C4-2B (cell line): Measurements from ENCODE around the gene DRICH1.
"Not testable (repeated sequence)": the region's sequence is repeated elsewhere in the genome, so short reads cannot be mapped to it uniquely, and the experiment has no call there.

Experiments used
- CTCF ChIP-seq: fragments of 450-650 bp; conservative IDR thresholded peaks from 2 replicates; pipeline ENCODE4 v1.5.1; 2017; ENCODE audit warnings: mild to moderate bottlenecking
- ZFX ChIP-seq: fragments of 450-650 bp; IDR thresholded peaks from 2 replicates; pipeline ENCODE4 v1.6.1; 2017

DNA sequence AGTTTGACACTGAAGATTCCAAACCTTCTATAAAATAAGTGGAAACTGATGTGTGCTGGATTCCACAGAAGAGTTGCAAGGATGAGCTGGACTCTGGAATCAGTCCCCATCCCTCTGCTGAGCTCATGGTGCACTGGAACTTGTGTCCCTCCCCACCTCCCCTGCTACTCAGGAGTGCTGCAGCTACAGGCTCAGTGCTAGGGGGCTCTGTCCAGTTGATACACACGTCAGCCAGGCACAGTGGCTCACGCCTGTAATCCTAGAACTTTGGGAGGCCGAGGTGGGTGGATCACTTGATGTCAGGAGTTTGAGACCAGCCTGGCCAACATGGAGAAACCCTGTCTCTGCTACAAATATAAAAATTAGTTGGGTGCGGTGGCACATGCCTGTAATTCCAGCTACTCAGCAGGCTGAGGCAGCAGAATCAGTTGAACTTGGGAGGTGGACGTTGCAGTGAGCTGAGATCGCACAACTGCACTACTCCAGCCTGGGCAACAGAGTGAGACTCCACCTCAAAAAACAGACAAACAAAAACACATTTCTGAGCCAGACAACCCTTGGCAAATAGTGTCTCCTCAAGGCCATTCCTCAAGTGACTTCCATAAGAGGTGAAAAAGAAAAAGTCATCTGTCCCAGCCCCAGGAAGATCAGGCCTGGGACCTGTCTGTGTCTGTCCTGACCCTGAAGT lies 3.9 kb downstream of the DRICH1 start:
- TF ChIP-seq CTCF, ZFX: not testable (repeated sequence)
